ENCODE measurements around the gene SH3GL3.

DNA sequence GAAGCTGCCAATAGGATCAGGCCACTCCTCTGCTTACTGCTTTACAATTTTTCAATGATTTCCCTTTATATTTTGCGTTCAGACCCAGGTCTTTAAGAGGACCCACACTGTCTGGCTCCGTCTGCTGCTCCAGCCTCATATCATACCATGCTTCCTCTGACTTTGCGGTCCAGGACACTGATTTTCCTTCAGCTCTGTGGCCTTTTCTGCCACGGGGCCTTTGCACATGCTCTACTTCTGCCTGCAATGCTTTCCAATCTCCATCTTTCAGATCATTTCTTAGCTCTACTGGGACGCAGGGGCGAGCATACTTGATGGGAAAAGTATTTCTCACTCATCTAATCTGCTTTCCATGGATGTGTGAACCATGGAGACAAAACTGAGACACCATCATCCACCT lies 23.0 kb upstream of the SH3GL3 start:
- TF ChIP-seq CTCF (conservative IDR thresholded peaks at IDR 0.05; ENCODE audit: low read depth, low read length) (no peak), MAFK (IDR thresholded peaks at IDR 0.05; ENCODE audit: low read depth, low read length) (no peak), BHLHE40 (IDR thresholded peaks at IDR 0.05; ENCODE audit: low read depth, low read length) (no peak), CHD1 (IDR thresholded peaks at IDR 0.05; ENCODE audit: low read depth, low read length) (no peak)
